GM23338 (cell line): Measurements from ENCODE around the gene ATG9A.

Source experiments
- CREB1 ChIP-seq: fragments of 250-450 bp; sonication (Bioruptor Pico); IDR thresholded peaks from 2 replicates; pipeline ENCODE4 v1.5.0; 2020; ENCODE audit warnings: low read depth, mild to moderate bottlenecking, moderate library complexity
- CTCF ChIP-seq, 2 experiments: fragments of 200-600 bp in 1 of 2; sonication (generic) in 1 of 2; conservative IDR thresholded peaks; 2 replicates each; pipeline versions ENCODE4 v1.5.1 to v1.6.1; 2016 to 2017; ENCODE audit warnings: antibody characterized with exemption in 2 of 2, low read depth in 2 of 2, mild to moderate bottlenecking in 2 of 2, moderate library complexity in 1 of 2
- EZH2 ChIP-seq: fragments of 200-600 bp; sonication (generic); IDR thresholded peaks from one replicate; pipeline ENCODE4 v1.8.0; 2017; ENCODE audit warnings: antibody characterized with exemption, mild to moderate bottlenecking, low read depth; ENCODE audit not compliant: unreplicated experiment
- EZH2phosphoT487 ChIP-seq: fragments of 200-600 bp; sonication (generic); IDR thresholded peaks from one replicate; pipeline ENCODE4 v1.8.1; 2018; ENCODE audit warnings: antibody characterized with exemption; ENCODE audit not compliant: unreplicated experiment
- JUNB ChIP-seq: IDR thresholded peaks from one replicate; pipeline ENCODE4 v1.6.1; 2016; ENCODE audit warnings: antibody characterized with exemption; ENCODE audit not compliant: unreplicated experiment
- REST ChIP-seq: IDR thresholded peaks from one replicate; pipeline ENCODE4 v1.6.1; 2018; ENCODE audit warnings: antibody characterized with exemption; ENCODE audit not compliant: unreplicated experiment

GRCh38 chr2:219234331-219234730 is 4.9 kb upstream of the ATG9A start:
- TF ChIP-seq CREB1 (CRISPR knock-in tag) = no peak
- TF ChIP-seq CTCF (conservative IDR thresholded peaks at IDR 0.05; ENCODE audit: low read depth in 2 of 2) = no peak
- no peak for TF ChIP-seq REST
- TF ChIP-seq JUNB = no peak
- no peak for TF ChIP-seq EZH2phosphoT487
- TF ChIP-seq EZH2 = no peak
